HL-60 (cell line): Measurements from ENCODE around the gene LAP3.

Source experiments
- GABPA ChIP-seq: IDR thresholded peaks from 2 replicates; pipeline ENCODE4 v1.6.1; 2012; ENCODE audit warnings: low read depth
- POLR2AphosphoS5 ChIP-seq: IDR thresholded peaks from 2 replicates; pipeline ENCODE4 v1.6.1; 2012; ENCODE audit warnings: low read depth
- TF ChIP-seq, protein P1 (sequence below): IDR thresholded peaks from one replicate; pipeline ENCODE4 v1.5.1; 2011; ENCODE audit warnings: low read length, control low read depth, inconsistent platforms; ENCODE audit not compliant: insufficient read depth

DNA sequence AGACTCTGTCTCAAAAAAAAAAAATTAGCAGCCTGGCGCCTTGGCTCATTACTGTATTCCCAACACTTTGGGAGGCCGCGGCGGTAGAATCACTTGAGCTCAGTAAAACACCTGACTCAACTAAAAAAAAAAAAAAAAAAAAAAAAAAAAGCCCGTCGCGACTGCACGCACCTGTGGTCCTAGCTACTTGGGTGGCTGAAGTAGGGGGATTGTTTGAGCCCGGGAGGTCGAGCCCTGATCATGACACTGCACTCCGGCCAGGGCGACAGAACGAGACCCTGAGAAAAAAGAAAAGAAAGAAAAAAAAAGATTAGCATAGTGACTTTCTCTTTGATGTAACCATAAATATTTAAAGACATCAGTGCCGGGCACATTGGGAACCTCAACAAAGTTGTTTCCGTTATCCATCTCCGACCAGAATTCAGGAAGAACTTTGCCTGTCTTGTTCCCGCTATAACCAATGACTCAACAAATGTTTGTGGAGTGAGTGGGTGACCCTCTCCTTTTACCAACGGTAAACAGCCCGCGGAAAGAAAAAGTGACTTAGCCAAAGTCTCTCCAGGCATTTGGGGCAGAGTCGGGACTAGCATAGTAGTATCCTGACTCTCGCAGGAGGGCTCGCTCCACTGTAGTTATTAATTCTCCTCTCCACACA, 36.9 kb downstream of the LAP3 start:
- TF ChIP-seq, protein P1, sequence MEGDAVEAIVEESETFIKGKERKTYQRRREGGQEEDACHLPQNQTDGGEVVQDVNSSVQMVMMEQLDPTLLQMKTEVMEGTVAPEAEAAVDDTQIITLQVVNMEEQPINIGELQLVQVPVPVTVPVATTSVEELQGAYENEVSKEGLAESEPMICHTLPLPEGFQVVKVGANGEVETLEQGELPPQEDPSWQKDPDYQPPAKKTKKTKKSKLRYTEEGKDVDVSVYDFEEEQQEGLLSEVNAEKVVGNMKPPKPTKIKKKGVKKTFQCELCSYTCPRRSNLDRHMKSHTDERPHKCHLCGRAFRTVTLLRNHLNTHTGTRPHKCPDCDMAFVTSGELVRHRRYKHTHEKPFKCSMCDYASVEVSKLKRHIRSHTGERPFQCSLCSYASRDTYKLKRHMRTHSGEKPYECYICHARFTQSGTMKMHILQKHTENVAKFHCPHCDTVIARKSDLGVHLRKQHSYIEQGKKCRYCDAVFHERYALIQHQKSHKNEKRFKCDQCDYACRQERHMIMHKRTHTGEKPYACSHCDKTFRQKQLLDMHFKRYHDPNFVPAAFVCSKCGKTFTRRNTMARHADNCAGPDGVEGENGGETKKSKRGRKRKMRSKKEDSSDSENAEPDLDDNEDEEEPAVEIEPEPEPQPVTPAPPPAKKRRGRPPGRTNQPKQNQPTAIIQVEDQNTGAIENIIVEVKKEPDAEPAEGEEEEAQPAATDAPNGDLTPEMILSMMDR, result no peak
- TF ChIP-seq GABPA (no peak), POLR2AphosphoS5 (no peak; the same call in 1 of the 2 replicates)
